CD8-positive, alpha-beta memory T cell (primary cell): ENCODE results near the gene CCDC8. TPM values are rescaled to one million over a fixed set of nuclear protein-coding genes. Genes with fewer than 3 reads are reported as not detected.
A peak's percentile ranks its signal among the peaks of the same experiment; 100 is the strongest.

Experiments used
- CTCF ChIA-PET: fragments of 350-600 bp; sonication (Branson Sonifier 250); formaldehyde crosslinking; loops from one replicate; lab custom pipeline; 2021; ENCODE audit warnings: antibody characterized with exemption; lab: Charles Lee
- POLR2A ChIA-PET: fragments of 350-600 bp; sonication (Branson Sonifier 250); formaldehyde crosslinking; loops from one replicate; lab custom pipeline; 2021; ENCODE audit warnings: antibody characterized with exemption; lab: Charles Lee
- DNase-seq, 5 donors: peaks; one replicate each; pipeline versions ENCODE4 v3.0.0 to v3.0.0-alpha.2; 2020 to 2022; ENCODE audit warnings: mixed read lengths in 1 of 5
- H3K27ac ChIP-seq: one replicate; pipeline ENCODE4 v1.7.0; 2013; ENCODE audit warnings: low read depth, mild to moderate bottlenecking, low read length, moderate library complexity
- H3K27me3 ChIP-seq: 2 replicates; pipeline ENCODE4 v1.7.0; 2013; ENCODE audit warnings: low read length, mild to moderate bottlenecking; ENCODE audit not compliant: insufficient read depth, poor library complexity, severe bottlenecking
- H3K36me3 ChIP-seq: 2 replicates; pipeline ENCODE4 v1.7.0; 2013; ENCODE audit warnings: mild to moderate bottlenecking, low read length, moderate library complexity; ENCODE audit not compliant: insufficient read depth
- H3K4me1 ChIP-seq: 2 replicates; pipeline ENCODE4 v1.7.0; 2013; ENCODE audit warnings: mild to moderate bottlenecking, low read length, moderate library complexity; ENCODE audit not compliant: insufficient read depth
- H3K4me3 ChIP-seq: 2 replicates; pipeline ENCODE4 v1.7.0; 2013; ENCODE audit warnings: mild to moderate bottlenecking, low read length
- H3K9me3 ChIP-seq: 2 replicates; pipeline ENCODE4 v1.7.0; 2013; ENCODE audit warnings: mild to moderate bottlenecking, low read length
- H3K27ac Mint-ChIP-seq, 8 donors: one replicate each; pipeline ENCODE4 v1.8.0; 2020 to 2021; ENCODE audit warnings: mixed read lengths in 8 of 8, mild to moderate bottlenecking in 6 of 8, inconsistent platforms in 3 of 8, moderate library complexity in 3 of 8
- H3K27me3 Mint-ChIP-seq, 2 donors: one replicate each; pipeline ENCODE4 v1.8.0; 2020 to 2021; ENCODE audit warnings: mixed read lengths in 2 of 2, mild to moderate bottlenecking in 1 of 2, moderate library complexity in 1 of 2
- H3K36me3 Mint-ChIP-seq, 3 donors: one replicate each; pipeline ENCODE4 v1.8.0; 2020 to 2021; ENCODE audit warnings: mixed read lengths in 3 of 3, inconsistent platforms in 1 of 3, mild to moderate bottlenecking in 1 of 3
- H3K4me1 Mint-ChIP-seq, 3 donors: one replicate each; pipeline ENCODE4 v1.8.0; 2020 to 2021; ENCODE audit warnings: mixed read lengths in 3 of 3, inconsistent platforms in 1 of 3, mild to moderate bottlenecking in 1 of 3
- H3K4me3 Mint-ChIP-seq, 7 donors: one replicate each; pipeline ENCODE4 v1.8.0; 2020 to 2021; ENCODE audit warnings: mixed read lengths in 7 of 7, mild to moderate bottlenecking in 6 of 7, moderate library complexity in 4 of 7, inconsistent platforms in 2 of 7
- H3K9me3 Mint-ChIP-seq, 5 donors: one replicate each; pipeline ENCODE4 v1.8.0; 2020 to 2022; ENCODE audit warnings: mixed read lengths in 5 of 5, mild to moderate bottlenecking in 3 of 5, moderate library complexity in 2 of 5, inconsistent platforms in 1 of 5
- polyA plus RNA-seq: library from polyadenylated mRNA; unstranded; fragments of 300-500 nt; fragmentation: Illumina TruSeq; gene quantifications from one replicate; pipeline ENCODE4 v1.2.3, GENCODE V29; 2021
- total RNA-seq, 2 experiments: library from RNA; stranded (reverse); gene quantifications; one replicate each; pipeline ENCODE4 v1.2.3, GENCODE V29; 2021

Gene CCDC8
- total and polyA plus RNA-seq, 3 experiments from 2014 or later, result not detected

GRCh38 chr19:46412650-46413261 is 608 bp downstream of the CCDC8 start:
- CTCF ChIA-PET, result no interaction called here
- Histone ChIP-seq H3K36me3 (no peaks in the 10 kb centered on the region), H3K4me3 (no peak overlapping the region), H3K27me3 (peaks cover 26% of the 10 kb centered on the region), H3K27ac (peak overlapping the region; percentile 73), H3K9me3 (no peaks in the 10 kb centered on the region), H3K4me1 (no peaks in the 10 kb centered on the region)
- Mint-ChIP-seq H3K27me3 (peaks cover 64 to 70% of the 10 kb centered on the region in 2 donors), H3K9me3 (peaks cover 0 to 2% (median 0%) of the 10 kb centered on the region in 5 donors), H3K27ac (no peak overlapping the region), H3K4me3 (no peak overlapping the region), H3K36me3 (no peaks in the 10 kb centered on the region), H3K4me1 (peaks cover 5 to 25% (median 12%) of the 10 kb centered on the region in 3 donors)
- POLR2A ChIA-PET, result no interaction called here
- no peak for DNase-seq

GRCh38 chr19:46411925-46412649 is 1.3 kb downstream of the CCDC8 start:
- H3K9me3 ChIP-seq, result no peaks in the 10 kb centered on the region
- H3K27me3 ChIP-seq, result peaks cover 26% of the 10 kb centered on the region
- H3K4me3 Mint-ChIP-seq, result no peak overlapping the region
- peaks cover 0 to 2% (median 0%) of the 10 kb centered on the region in 5 donors for H3K9me3 Mint-ChIP-seq
- H3K27ac ChIP-seq, result peak overlapping the region; percentile 73
- CTCF ChIA-PET, result interaction anchor here (1.2 kb wide), 1 partner anchor 16 kb away, joined by 3 read pairs; no protein-coding TSS in a partner anchor
- POLR2A ChIA-PET, result no interaction called here
- H3K36me3 Mint-ChIP-seq, result no peaks in the 10 kb centered on the region
- no peaks in the 10 kb centered on the region for H3K4me1 ChIP-seq
- H3K4me1 Mint-ChIP-seq, result peaks cover 5 to 25% (median 14%) of the 10 kb centered on the region in 3 donors
- H3K27ac Mint-ChIP-seq, result no peak overlapping the region
- no peak for DNase-seq
- H3K36me3 ChIP-seq, result no peaks in the 10 kb centered on the region
- H3K4me3 ChIP-seq, result no peak overlapping the region
- H3K27me3 Mint-ChIP-seq, result peaks cover 62 to 76% of the 10 kb centered on the region in 2 donors

- Histone ChIP-seq H3K27ac (no peak overlapping the region), H3K4me1 (no peaks in the 10 kb centered on the region), H3K4me3 (no peak overlapping the region), H3K9me3 (no peaks in the 10 kb centered on the region), H3K27me3 (peaks cover 27% of the 10 kb centered on the region), H3K36me3 (no peaks in the 10 kb centered on the region)
- Mint-ChIP-seq H3K4me3 (no peak overlapping the region), H3K9me3 (peaks cover 0 to 2% (median 0%) of the 10 kb centered on the region in 5 donors), H3K27me3 (peaks cover 62 to 79% of the 10 kb centered on the region in 2 donors), H3K4me1 (peaks cover 5 to 21% (median 14%) of the 10 kb centered on the region in 3 donors), H3K36me3 (no peaks in the 10 kb centered on the region), H3K27ac (no peak overlapping the region)
- ChIA-PET POLR2A (no interaction called here), CTCF (interaction anchor here (0.6 to 1.2 kb wide), 2 partner anchors 15 to 170 kb away, joined by 3 to 4 read pairs; no protein-coding TSS in a partner anchor)
- DNase-seq, result no peak
Measured at GRCh38 chr19:46411088-46411924, 2.1 kb downstream of the CCDC8 start.

GRCh38 chr19:46410205-46411087 is 2.9 kb downstream of the CCDC8 start:
- Mint-ChIP-seq H3K27ac (no peak overlapping the region), H3K4me3 (no peak overlapping the region), H3K27me3 (peaks cover 61 to 77% of the 10 kb centered on the region in 2 donors), H3K36me3 (no peaks in the 10 kb centered on the region), H3K4me1 (peaks cover 3 to 17% (median 10%) of the 10 kb centered on the region in 3 donors), H3K9me3 (peaks cover 0 to 2% (median 0%) of the 10 kb centered on the region in 5 donors)
- no peak for DNase-seq
- ChIA-PET POLR2A (no interaction called here), CTCF (interaction anchor here (0.6 kb wide), 1 partner anchor 169 kb away, joined by 4 read pairs; no protein-coding TSS in a partner anchor)
- no peak overlapping the region for H3K4me3 ChIP-seq
- H3K36me3 ChIP-seq, result no peaks in the 10 kb centered on the region
- peaks cover 35% of the 10 kb centered on the region for H3K27me3 ChIP-seq
- no peaks in the 10 kb centered on the region for H3K9me3 ChIP-seq
- H3K27ac ChIP-seq, result no peak overlapping the region
- H3K4me1 ChIP-seq, result no peaks in the 10 kb centered on the region

DNA sequence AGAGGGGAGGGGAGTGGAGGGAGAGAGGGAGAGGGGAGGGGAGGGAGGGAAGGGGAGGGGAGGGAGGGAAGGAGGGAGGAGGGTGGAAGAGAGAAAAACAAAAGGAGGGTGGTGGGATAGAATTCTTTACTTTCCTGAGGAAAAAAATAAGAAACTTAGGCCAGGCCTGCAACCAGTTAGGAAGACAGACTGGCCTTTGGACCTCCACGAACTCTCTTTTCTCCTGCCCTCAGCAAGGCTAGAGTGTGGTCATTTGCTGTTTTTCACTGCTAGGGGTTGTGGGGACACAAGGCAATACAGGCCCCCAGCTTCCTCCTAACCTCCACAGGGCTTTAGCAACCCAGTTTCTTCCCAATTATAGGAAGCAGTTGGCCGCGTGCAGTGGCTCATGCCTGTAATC is 4.2 kb downstream of the CCDC8 start:
- Histone ChIP-seq H3K27me3 (peaks cover 40% of the 10 kb centered on the region), H3K36me3 (no peaks in the 10 kb centered on the region), H3K4me1 (peaks cover 8% of the 10 kb centered on the region), H3K27ac (no peak overlapping the region), H3K4me3 (no peak overlapping the region), H3K9me3 (no peaks in the 10 kb centered on the region)
- POLR2A ChIA-PET, result no interaction called here
- Mint-ChIP-seq H3K9me3 (peaks cover 0 to 2% (median 0%) of the 10 kb centered on the region in 5 donors), H3K4me1 (peaks cover 8 to 21% (median 17%) of the 10 kb centered on the region in 3 donors), H3K27ac (no peak overlapping the region), H3K4me3 (no peak overlapping the region), H3K36me3 (no peaks in the 10 kb centered on the region), H3K27me3 (peaks cover 61 to 77% of the 10 kb centered on the region in 2 donors)
- no peak for DNase-seq
- CTCF ChIA-PET, result no interaction called here

GRCh38 chr19:46408664-46409039 is 4.7 kb downstream of the CCDC8 start:
- H3K4me3 Mint-ChIP-seq, result no peak overlapping the region
- Histone ChIP-seq H3K27ac (no peak overlapping the region), H3K4me1 (peaks cover 14% of the 10 kb centered on the region)

More at GRCh38 chr19:46408664-46409039, 4.7 kb downstream of the CCDC8 start:
- Mint-ChIP-seq H3K4me1 (peaks cover 14 to 27% (median 23%) of the 10 kb centered on the region in 3 donors), H3K27ac (no peak overlapping the region), H3K36me3 (no peaks in the 10 kb centered on the region), H3K9me3 (peaks cover 0 to 2% (median 0%) of the 10 kb centered on the region in 5 donors), H3K27me3 (peaks cover 60 to 77% of the 10 kb centered on the region in 2 donors)
- no peak overlapping the region for H3K4me3 ChIP-seq
- H3K27me3 ChIP-seq, result peaks cover 41% of the 10 kb centered on the region
- no peak for DNase-seq
- CTCF ChIA-PET, result interaction anchor here (0.8 kb wide), 1 partner anchor 12 kb away, joined by 4 read pairs; no protein-coding TSS in a partner anchor
- no peaks in the 10 kb centered on the region for H3K9me3 ChIP-seq
- POLR2A ChIA-PET, result no interaction called here
- no peaks in the 10 kb centered on the region for H3K36me3 ChIP-seq
